ENCODE measurements around the gene PSMD4.
"Not testable (repeated sequence)": the region's sequence is repeated elsewhere in the genome, so short reads cannot be mapped to it uniquely, and the experiment has no call there.

The PSMD4 gene

GRCh38 chr1:151275341-151275740 is 20.8 kb downstream of the PSMD4 start:
- DNase-seq: not testable (repeated sequence)

GRCh38 chr1:151277249-151277648 is 22.7 kb downstream of the PSMD4 start:
- DNase-seq: no peak

GRCh38 chr1:151281225-151281968 is 26.9 kb downstream of the PSMD4 start:
- DNase-seq: peak; percentile 94

GRCh38 chr1:151281969-151282882 is 27.7 kb downstream of the PSMD4 start, which contains the start of gene ZNF687:
TSS of gene ZNF687 (plus strand) at chr1:151282299. CDS start at chr1:151286292, 3,993 bp downstream.
- DNase-seq: peak; percentile 100

GRCh38 chr1:151282883-151283725 is 28.6 kb downstream of the PSMD4 start:
- no peak for DNase-seq

GRCh38 chr1:151284013-151284577 is 29.6 kb downstream of the PSMD4 start:
- no peak for DNase-seq

- DNase-seq: no peak
These were observed 32.2 kb downstream of the PSMD4 start for GRCh38 chr1:151286619-151287340.

- no peak for DNase-seq
These were observed 32.8 kb downstream of the PSMD4 start for GRCh38 chr1:151287341-151287699.

- DNase-seq: no peak
These were observed 33.4 kb downstream of the PSMD4 start for GRCh38 chr1:151287767-151288500.

GRCh38 chr1:151288502-151288901 is 34.0 kb downstream of the PSMD4 start:
- no peak for DNase-seq

- no peak for DNase-seq
These were observed 34.8 kb downstream of the PSMD4 start for GRCh38 chr1:151289080-151289935.

GRCh38 chr1:151289991-151290708 is 35.6 kb downstream of the PSMD4 start:
- DNase-seq: no peak

- no peak for DNase-seq
These were observed 36.3 kb downstream of the PSMD4 start for GRCh38 chr1:151290709-151291303.

- no peak for DNase-seq
These were observed 37.9 kb downstream of the PSMD4 start for GRCh38 chr1:151292207-151293030.

- DNase-seq: no peak
These were observed 38.6 kb downstream of the PSMD4 start for GRCh38 chr1:151293093-151293492.

- no peak for DNase-seq
These were observed 40.4 kb downstream of the PSMD4 start for GRCh38 chr1:151294742-151295462.

GRCh38 chr1:151309811-151310323 is 55.3 kb downstream of the PSMD4 start:
- no peak for DNase-seq

Data from NCI-H1105 treated with DMSO at 0.1 percent for 48 hours (cell line).